Smooth muscle cell (in vitro differentiated cells): ENCODE data around the gene ANKFN1. TPM values are rescaled to one million over a fixed set of nuclear protein-coding genes. Genes with fewer than 3 reads are reported as not detected.

ENCODE experiments used
- DNase-seq: peaks from one replicate; lab custom pipeline; 2025; ENCODE audit not compliant: unreplicated experiment; lab: John Stamatoyannopoulos, UW
- H2AFZ ChIP-seq: fragments of 200-600 bp; sonication (generic); 2 replicates; pipeline ENCODE4 v1.6.0; 2016; ENCODE audit warnings: antibody characterized with exemption, low read depth, mild to moderate bottlenecking
- H3F3A ChIP-seq: fragments of 200-600 bp; sonication (generic); 2 replicates; pipeline ENCODE4 v1.6.0; 2017; ENCODE audit warnings: antibody characterized with exemption, low read depth
- H3K27ac ChIP-seq: fragments of 200-600 bp; sonication (generic); 2 replicates; pipeline ENCODE4 v1.5.1; 2016; ENCODE audit warnings: low read depth, mild to moderate bottlenecking
- H3K27me3 ChIP-seq: fragments of 200-600 bp; sonication (generic); 2 replicates; pipeline ENCODE4 v1.6.1; 2016; ENCODE audit warnings: low read depth, mild to moderate bottlenecking
- H3K36me3 ChIP-seq: fragments of 200-600 bp; sonication (generic); 2 replicates; pipeline ENCODE4 v1.5.1; 2016; ENCODE audit warnings: low read depth
- H3K4me1 ChIP-seq: fragments of 200-600 bp; sonication (generic); 2 replicates; pipeline ENCODE4 v1.5.1; 2016; ENCODE audit warnings: low read depth
- H3K4me2 ChIP-seq: fragments of 200-600 bp; sonication (generic); 2 replicates; pipeline ENCODE4 v1.6.0; 2016; ENCODE audit warnings: mild to moderate bottlenecking
- H3K4me3 ChIP-seq: fragments of 200-600 bp; sonication (generic); 2 replicates; pipeline ENCODE4 v1.5.1; 2016; ENCODE audit warnings: mild to moderate bottlenecking
- H3K79me2 ChIP-seq: fragments of 200-600 bp; sonication (generic); 2 replicates; pipeline ENCODE4 v1.6.0; 2016; ENCODE audit warnings: low read depth, mild to moderate bottlenecking
- H3K9ac ChIP-seq: fragments of 200-600 bp; sonication (generic); 2 replicates; pipeline ENCODE4 v1.6.0; 2016; ENCODE audit warnings: low read depth
- H3K9me3 ChIP-seq: fragments of 200-600 bp; sonication (generic); replicated peaks from 2 replicates; pipeline ENCODE4 v1.5.1; 2016; ENCODE audit warnings: low read depth
- H4K20me1 ChIP-seq: fragments of 200-600 bp; sonication (generic); 2 replicates; pipeline ENCODE4 v1.6.0; 2016; ENCODE audit warnings: low read depth
- CTCF ChIP-seq: fragments of 200-600 bp; sonication (generic); IDR thresholded peaks from 2 replicates; pipeline ENCODE4 v1.5.1; 2017; ENCODE audit warnings: borderline replicate concordance, mild to moderate bottlenecking, antibody characterized with exemption; ENCODE audit not compliant: insufficient read depth, poor library complexity, severe bottlenecking
- WGBS: methylation state at CpG from one replicate; pipeline ENCODE4 v1.1.7; 2016; ENCODE audit warnings: low lambda C conversion rate; 5-methylcytosine and 5-hydroxymethylcytosine counted together
- polyA plus RNA-seq: library from polyadenylated mRNA; unstranded; fragments of >200 nt; fragmentation: Nextera tagmentation; extraction: Ambion mirVana; gene quantifications from 2 replicates; pipeline ENCODE4 v1.2.1, GENCODE V29; 2016
- total RNA-seq: library from RNA; depleted of rRNA; stranded (reverse); fragments of >200 nt; gene quantifications from 2 replicates; pipeline ENCODE4 v1.2.3, GENCODE V29; 2014

ANKFN1 gene
- total and polyA plus RNA-seq, 2 experiments from 2014 or later: 0.24 to 0.45 TPM

- no peak overlapping the region for H3K27ac ChIP-seq
Measured at GRCh38 chr17:56148333-56148732, 4.9 kb upstream of the ANKFN1 start.

DNA sequence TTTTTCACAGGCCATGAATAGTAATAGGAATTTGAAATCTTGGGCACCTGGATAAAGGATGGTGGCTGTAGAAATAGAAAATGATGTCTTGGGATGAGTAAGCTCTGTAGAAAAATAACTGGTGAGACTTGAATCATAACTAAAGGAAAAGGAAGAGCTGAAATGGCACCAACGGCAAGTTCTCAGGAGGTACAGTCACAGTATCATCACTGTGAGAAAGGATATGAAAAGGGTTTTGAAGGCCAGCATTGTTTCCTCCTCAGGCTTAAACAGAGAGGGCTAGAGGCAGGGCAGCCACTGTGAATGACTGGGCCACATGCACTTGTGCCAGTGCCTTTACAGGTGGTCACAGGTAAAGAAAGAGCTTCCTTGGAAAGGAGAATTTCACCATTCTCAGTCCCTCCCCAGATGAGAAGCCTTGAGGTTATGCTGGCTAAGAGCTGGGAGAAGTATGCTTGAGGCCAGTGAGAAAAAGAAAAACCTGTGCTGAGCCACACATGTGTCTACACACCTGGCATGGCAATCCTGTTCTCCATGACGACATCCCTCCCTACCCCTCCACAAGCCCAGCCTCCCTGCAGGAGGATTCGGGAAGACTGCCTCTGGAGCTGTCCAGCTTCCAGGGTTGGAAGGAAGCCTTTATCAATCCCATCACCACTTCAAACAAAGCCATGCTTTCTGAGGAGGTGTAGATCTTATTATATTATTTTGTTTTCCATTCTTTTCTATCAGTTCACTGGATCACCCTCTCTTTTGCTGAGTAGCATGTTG is 3.8 kb upstream of the ANKFN1 start:
- Histone ChIP-seq H3K27me3 (no peaks in the 10 kb centered on the region), H3K9ac (no peak overlapping the region), H3K79me2 (no peaks in the 10 kb centered on the region), H3K4me3 (no peak overlapping the region), H3K27ac (no peak overlapping the region), H3K4me2 (no peak overlapping the region), H2AFZ (no peak overlapping the region), H4K20me1 (no peaks in the 10 kb centered on the region), H3K9me3 (no peaks in the 10 kb centered on the region), H3F3A (no peaks in the 10 kb centered on the region), H3K36me3 (no peaks in the 10 kb centered on the region), H3K4me1 (peaks cover 21% of the 10 kb centered on the region)
- no peak for DNase-seq
- no peak for TF ChIP-seq CTCF
- 64% methylated on average over 3 of the region's 3 CpGs for WGBS

More at GRCh38 chr17:56148333-56148732, 4.9 kb upstream of the ANKFN1 start:
- WGBS: 82% methylated on average over 2 of the region's 2 CpGs
- TF ChIP-seq CTCF: no peak
- no peak for DNase-seq
- Histone ChIP-seq H3F3A (no peaks in the 10 kb centered on the region), H3K4me2 (no peak overlapping the region), H3K4me3 (no peak overlapping the region), H3K9ac (no peak overlapping the region), H3K9me3 (no peaks in the 10 kb centered on the region), H3K4me1 (peaks cover 11% of the 10 kb centered on the region), H2AFZ (no peak overlapping the region), H3K36me3 (no peaks in the 10 kb centered on the region), H4K20me1 (no peaks in the 10 kb centered on the region), H3K79me2 (no peaks in the 10 kb centered on the region), H3K27me3 (no peaks in the 10 kb centered on the region)

GRCh38 chr17:56150649-56151048 is 2.6 kb upstream of the ANKFN1 start:
- TF ChIP-seq CTCF: no peak
- DNase-seq: no peak
- H4K20me1 ChIP-seq: no peaks in the 10 kb centered on the region
- H3F3A ChIP-seq: no peaks in the 10 kb centered on the region
- H3K9ac ChIP-seq: no peak overlapping the region
- no peak overlapping the region for H3K4me2 ChIP-seq
- H3K79me2 ChIP-seq: no peaks in the 10 kb centered on the region
- no peak overlapping the region for H3K4me3 ChIP-seq
- no peaks in the 10 kb centered on the region for H3K27me3 ChIP-seq
- no peak overlapping the region for H3K27ac ChIP-seq
- 87% methylated on average over 4 of the region's 4 CpGs for WGBS
- H3K4me1 ChIP-seq: peaks cover 21% of the 10 kb centered on the region
- H3K36me3 ChIP-seq: no peaks in the 10 kb centered on the region
- no peak overlapping the region for H2AFZ ChIP-seq
- H3K9me3 ChIP-seq: no peaks in the 10 kb centered on the region

GRCh38 chr17:56157845-56158244 is 4.6 kb downstream of the ANKFN1 start:
- no peak overlapping the region for H3K27ac ChIP-seq
- H3K9ac ChIP-seq: no peak overlapping the region
- H3F3A ChIP-seq: no peaks in the 10 kb centered on the region
- no peak for DNase-seq
- H3K4me2 ChIP-seq: no peak overlapping the region
- H3K27me3 ChIP-seq: no peaks in the 10 kb centered on the region
- no peaks in the 10 kb centered on the region for H3K9me3 ChIP-seq
- peaks cover 30% of the 10 kb centered on the region for H3K4me1 ChIP-seq
- H3K4me3 ChIP-seq: no peak overlapping the region
- WGBS: 93% methylated on average over 4 of the region's 4 CpGs
- no peak for TF ChIP-seq CTCF
- H3K79me2 ChIP-seq: no peaks in the 10 kb centered on the region
- no peak overlapping the region for H2AFZ ChIP-seq
- H4K20me1 ChIP-seq: no peaks in the 10 kb centered on the region
- H3K36me3 ChIP-seq: no peaks in the 10 kb centered on the region
